Heart left ventricle (tissue), 16 donors: Measurements from ENCODE around the gene ZNF839. TPM values are rescaled to one million over a fixed set of nuclear protein-coding genes. Genes with fewer than 3 reads are reported as not detected.

Experiments used
- ATAC-seq, 4 donors: fragments of 200-7000 bp; cut with Tn5 transposase; one replicate each; pipeline ENCODE4 v1.9.1; 2020 to 2022; ENCODE audit warnings: moderate library complexity in 4 of 4, mild to moderate bottlenecking in 3 of 4, moderate number of reproducible peaks in 1 of 4
- DNase-seq, 5 donors: peaks; one replicate each; pipeline ENCODE4 v3.0.0-alpha.2; 2020
- H3K27ac ChIP-seq, 12 donors: fragments of 200-600 bp; sonication (generic) in 4 of 12; one replicate each; pipeline versions ENCODE4 v1.5.0 to v1.8.0; 2016 to 2022; ENCODE audit warnings: mild to moderate bottlenecking in 2 of 12
- H3K27me3 ChIP-seq, 9 donors: fragments of 200-600 bp; sonication (generic) in 2 of 9; one replicate each; pipeline versions ENCODE4 v1.5.1 to v1.8.0; 2016 to 2022; ENCODE audit warnings: mild to moderate bottlenecking in 3 of 9
- H3K36me3 ChIP-seq, 9 donors: fragments of 200-600 bp; sonication (generic) in 2 of 9; one replicate each; pipeline versions ENCODE4 v1.5.0 to v1.8.0; 2018 to 2022; ENCODE audit warnings: mild to moderate bottlenecking in 2 of 9
- H3K4me1 ChIP-seq, 12 donors: fragments of 200-600 bp; sonication (generic) in 4 of 12; one replicate each; pipeline versions ENCODE4 v1.5.0 to v1.8.0; 2016 to 2022; ENCODE audit warnings: mild to moderate bottlenecking in 3 of 12
- H3K4me3 ChIP-seq, 12 donors: fragments of 200-600 bp; sonication (generic) in 4 of 12; one replicate each; pipeline versions ENCODE4 v1.5.0 to v1.8.0; 2017 to 2022; ENCODE audit warnings: mild to moderate bottlenecking in 9 of 12, moderate library complexity in 4 of 12
- H3K9me3 ChIP-seq, 12 donors: fragments of 200-600 bp; sonication (generic) in 4 of 12; one replicate each; pipeline versions ENCODE4 v1.5.0 to v1.8.0; 2016 to 2022; ENCODE audit warnings: mild to moderate bottlenecking in 1 of 12
- POLR2A ChIP-seq, 2 donors: fragments of 450-650 bp; IDR thresholded peaks; one replicate each; pipeline ENCODE4 v1.6.1; 2017; ENCODE audit warnings: antibody characterized with exemption in 2 of 2, mild to moderate bottlenecking in 2 of 2, moderate library complexity in 2 of 2
- WGBS, 4 donors: extraction: QIAGEN DNeasy Blood & Tissue Kit in 2 of 4; methylation state at CpG; one replicate each; pipeline versions ENCODE4 v1.1.5 to v1.1.7; 2013 to 2018; 5-methylcytosine and 5-hydroxymethylcytosine counted together
- intact Hi-C, 10 donors: fragments of 100-400 bp; cut with DNase I; formaldehyde crosslinking; loops; one replicate each; pipeline versions ENCODE4 v1.11.1 to v1.14.2; 2022
- polyA plus RNA-seq, 2 donors: library from polyadenylated mRNA; stranded (reverse); fragments of 200-250 nt; gene quantifications; one replicate each; pipeline ENCODE4 v1.2.3, GENCODE V29; 2013
- total RNA-seq, 9 donors: library from RNA; depleted of rRNA in 2 of 9; stranded (reverse); fragments of >200 nt in 2 of 9; fragmentation: NEBNext Ultra II Directional in 3 of 9; extraction: Animal tissue kit (Norgen Biotek cat#: 25700) in 3 of 9; gene quantifications; one replicate each; pipeline versions ENCODE4 v1.1.0 to v1.2.4, GENCODE V29; 2016 to 2023
- TF ChIP-seq, protein P1 (sequence below), 12 donors: fragments of 200-600 bp; sonication (generic) in 4 of 12; IDR thresholded peaks; one replicate each; pipeline versions ENCODE4 v1.5.0 to v1.8.0; 2018 to 2022; ENCODE audit warnings: antibody characterized with exemption in 12 of 12, mild to moderate bottlenecking in 5 of 12
- donor health status: ischemic (EF 13 %, LVEDD 7.1; RV severe dilation, severe dysfunction).
- donor health status: healthy with polysubstance abuse.
- donor health status: DM: no; HTN: yes; CAD: no.
- donor health status: DM: no; HTN: no; CAD: no.
- donor health status: ischemic (EF 25% LVEDD 6.9; RV normal size, moderate dysfunction).
- donor health status: ischemic (EF 25% LVEDD 5.7; RV mildly dilated, moderate dysfunction).
- donor health status: healthy.
- donor health status: DM: yes; HTN: yes; CAD: no.
- donor health status: ischemic (EF 35%, LVEDD 5.7; RV mildly dilated, moderate dysfunction).
- donor health status: nonischemic (EF 11% LVEDD 7.7; RV severe dilation, severe dysfunction).
- donor health status: DM: yes; HTN: yes; CAD: no.
- donor health status: PGD.
- donor health status: ischemic (EF 29% LVEDD 5.4; RV normal size, mild dysfunction).
- donor health status: nonischemic (EF 23%, LVEDD 6.1; RV moderate dilation, normal function).

ZNF839 gene
- total and polyA plus RNA-seq, 11 donors: 4.3 to 12.3 (median 8.7) TPM

GRCh38 chr14:102277874-102278630 lies 41.5 kb upstream of the ZNF839 start:
- peak; percentile 53 to 71 (median 62) for ATAC-seq
- Histone ChIP-seq H3K36me3 (peaks cover 0 to 34% (median 12%) of the 10 kb centered on the region in 9 donors), H3K4me3 (no peak overlapping the region), H3K27ac (peak overlapping the region in 1 of 12 donors; percentile 6), H3K27me3 (no peaks in the 10 kb centered on the region), H3K9me3 (peaks cover 0 to 4% (median 0%) of the 10 kb centered on the region in 12 donors), H3K4me1 (peaks cover 0 to 11% (median 0%) of the 10 kb centered on the region in 12 donors)
- intact Hi-C loops: no loop called here
- 25 to 46% (median 43%) methylated on average over 7 of the region's 7 CpGs for WGBS, 4 donors
- no peak for DNase-seq
- TF ChIP-seq POLR2A (IDR thresholded peaks at IDR 0.05): no peak
- TF ChIP-seq, protein P1, sequence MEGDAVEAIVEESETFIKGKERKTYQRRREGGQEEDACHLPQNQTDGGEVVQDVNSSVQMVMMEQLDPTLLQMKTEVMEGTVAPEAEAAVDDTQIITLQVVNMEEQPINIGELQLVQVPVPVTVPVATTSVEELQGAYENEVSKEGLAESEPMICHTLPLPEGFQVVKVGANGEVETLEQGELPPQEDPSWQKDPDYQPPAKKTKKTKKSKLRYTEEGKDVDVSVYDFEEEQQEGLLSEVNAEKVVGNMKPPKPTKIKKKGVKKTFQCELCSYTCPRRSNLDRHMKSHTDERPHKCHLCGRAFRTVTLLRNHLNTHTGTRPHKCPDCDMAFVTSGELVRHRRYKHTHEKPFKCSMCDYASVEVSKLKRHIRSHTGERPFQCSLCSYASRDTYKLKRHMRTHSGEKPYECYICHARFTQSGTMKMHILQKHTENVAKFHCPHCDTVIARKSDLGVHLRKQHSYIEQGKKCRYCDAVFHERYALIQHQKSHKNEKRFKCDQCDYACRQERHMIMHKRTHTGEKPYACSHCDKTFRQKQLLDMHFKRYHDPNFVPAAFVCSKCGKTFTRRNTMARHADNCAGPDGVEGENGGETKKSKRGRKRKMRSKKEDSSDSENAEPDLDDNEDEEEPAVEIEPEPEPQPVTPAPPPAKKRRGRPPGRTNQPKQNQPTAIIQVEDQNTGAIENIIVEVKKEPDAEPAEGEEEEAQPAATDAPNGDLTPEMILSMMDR (IDR thresholded peaks at IDR 0.05): no peak

GRCh38 chr14:102278631-102278935 lies 41.0 kb upstream of the ZNF839 start:
- H3K36me3 ChIP-seq: peaks cover 0 to 34% (median 12%) of the 10 kb centered on the region in 9 donors
- H3K27ac ChIP-seq: no peak overlapping the region
- H3K9me3 ChIP-seq: peaks cover 0 to 4% (median 0%) of the 10 kb centered on the region in 12 donors
- TF ChIP-seq, protein P1 (IDR thresholded peaks at IDR 0.05): no peak
- no peak for TF ChIP-seq POLR2A (IDR thresholded peaks at IDR 0.05)
- intact Hi-C loops: no loop called here
- H3K27me3 ChIP-seq: no peaks in the 10 kb centered on the region
- DNase-seq (no peak), ATAC-seq (no peak)
- no peak overlapping the region for H3K4me3 ChIP-seq
- H3K4me1 ChIP-seq: peaks cover 0 to 13% (median under 1%) of the 10 kb centered on the region in 12 donors
- WGBS, 4 donors: 68 to 76% (median 74%) methylated on average over 6 of the region's 6 CpGs

GRCh38 chr14:102279282-102279681 lies 40.3 kb upstream of the ZNF839 start:
- DNase-seq: no peak
- no peak for TF ChIP-seq POLR2A (IDR thresholded peaks at IDR 0.05)
- TF ChIP-seq, protein P1 (IDR thresholded peaks at IDR 0.05): no peak
- whole genome bisulfite sequencing, 4 donors: 86 to 95% (median 90%) methylated on average over 3 of the region's 3 CpGs
- Histone ChIP-seq H3K36me3 (peaks cover 0 to 34% (median 12%) of the 10 kb centered on the region in 9 donors), H3K4me3 (no peak overlapping the region), H3K27ac (no peak overlapping the region), H3K27me3 (no peaks in the 10 kb centered on the region), H3K4me1 (peaks cover 0 to 16% (median 1%) of the 10 kb centered on the region in 12 donors), H3K9me3 (peaks cover 0 to 4% (median 0%) of the 10 kb centered on the region in 12 donors)
- intact Hi-C loops: no loop called here
- no peak for ATAC-seq

GRCh38 chr14:102279688-102280348 lies 39.7 kb upstream of the ZNF839 start:
- Histone ChIP-seq H3K27me3 (no peaks in the 10 kb centered on the region), H3K27ac (no peak overlapping the region), H3K4me1 (peaks cover 0 to 16% (median 1%) of the 10 kb centered on the region in 12 donors), H3K4me3 (no peak overlapping the region), H3K9me3 (peaks cover 0 to 2% (median 0%) of the 10 kb centered on the region in 12 donors), H3K36me3 (peaks cover 0 to 34% (median 12%) of the 10 kb centered on the region in 9 donors)
- intact Hi-C loops: no loop called here
- ATAC-seq (no peak), DNase-seq (no peak)
- TF ChIP-seq, protein P1 (IDR thresholded peaks at IDR 0.05): no peak
- TF ChIP-seq POLR2A (IDR thresholded peaks at IDR 0.05): no peak
- 71 to 85% (median 76%) methylated on average over 8 of the region's 8 CpGs for WGBS, 4 donors
